HEK293T (cell line): ENCODE data around the gene NHSL2.
"Not testable (repeated sequence)": the region's sequence is repeated elsewhere in the genome, so short reads cannot be mapped to it uniquely, and the experiment has no call there.

Experiments
- CTCF ChIA-PET: fragments of 350-600 bp; formaldehyde crosslinking; extraction: SDS; loops from one replicate; lab custom pipeline; 2021; ENCODE audit warnings: antibody characterized with exemption, inconsistent platforms; lab: Yijun Ruan, JAX
- POLR2A ChIA-PET: fragments of 350-600 bp; formaldehyde crosslinking; extraction: SDS; loops from one replicate; lab custom pipeline; 2020; ENCODE audit warnings: antibody characterized with exemption, inconsistent platforms; lab: Yijun Ruan, JAX
- DNase-seq: peaks from one replicate; pipeline ENCODE4 v3.0.0; 2012; ENCODE audit warnings: mixed read lengths; ENCODE audit errors: extremely low spot score
- ARNT ChIP-seq: fragments of 450-650 bp; IDR thresholded peaks from 2 replicates; pipeline ENCODE4 v1.6.1; 2017; ENCODE audit warnings: mild to moderate bottlenecking
- BHLHE40 ChIP-seq: fragments of 450-650 bp; IDR thresholded peaks from 2 replicates; pipeline ENCODE4 v1.6.1; 2016; ENCODE audit warnings: mild to moderate bottlenecking, moderate library complexity, borderline replicate concordance
- CTBP1 ChIP-seq: fragments of 450-650 bp; IDR thresholded peaks from 2 replicates; pipeline ENCODE4 v1.6.1; 2016; ENCODE audit warnings: borderline replicate concordance
- ELF4 ChIP-seq: fragments of 450-650 bp; IDR thresholded peaks from 2 replicates; pipeline ENCODE4 v1.6.1; 2017; ENCODE audit warnings: antibody characterized with exemption
- FOXA1 ChIP-seq: fragments of 450-650 bp; IDR thresholded peaks from 2 replicates; pipeline ENCODE4 v1.6.1; 2016; ENCODE audit warnings: mild to moderate bottlenecking
- FOXK2 ChIP-seq: fragments of 450-650 bp; IDR thresholded peaks from 2 replicates; pipeline ENCODE4 v1.6.1; 2016; ENCODE audit warnings: mild to moderate bottlenecking
- FOXM1 ChIP-seq: fragments of 450-650 bp; IDR thresholded peaks from 2 replicates; pipeline ENCODE4 v1.6.1; 2017; ENCODE audit warnings: mild to moderate bottlenecking, borderline replicate concordance
- HDGF ChIP-seq: fragments of 450-650 bp; IDR thresholded peaks from 2 replicates; pipeline ENCODE4 v1.6.1; 2017; ENCODE audit warnings: antibody characterized with exemption, borderline replicate concordance
- L3MBTL2 ChIP-seq: fragments of 450-650 bp; conservative IDR thresholded peaks from 2 replicates; pipeline ENCODE4 v1.6.1; 2016; ENCODE audit warnings: mild to moderate bottlenecking
- LEF1 ChIP-seq: fragments of 450-650 bp; IDR thresholded peaks from 2 replicates; pipeline ENCODE4 v1.6.1; 2017; ENCODE audit warnings: mild to moderate bottlenecking, borderline replicate concordance
- NFRKB ChIP-seq: fragments of 450-650 bp; IDR thresholded peaks from 2 replicates; pipeline ENCODE4 v1.6.1; 2016; ENCODE audit warnings: mild to moderate bottlenecking, moderate library complexity
- PKNOX1 ChIP-seq: fragments of 450-650 bp; IDR thresholded peaks from 2 replicates; pipeline ENCODE4 v1.6.1; 2016
- SP1 ChIP-seq: fragments of 450-650 bp; IDR thresholded peaks from 2 replicates; pipeline ENCODE4 v1.6.1; 2017
- SUZ12 ChIP-seq: fragments of 450-650 bp; IDR thresholded peaks from 2 replicates; pipeline ENCODE4 v1.6.1; 2016; ENCODE audit warnings: mild to moderate bottlenecking
- TARDBP ChIP-seq: fragments of 450-650 bp; IDR thresholded peaks from 2 replicates; pipeline ENCODE4 v1.6.1; 2016
- ZNF384 ChIP-seq: fragments of 450-650 bp; IDR thresholded peaks from 2 replicates; pipeline ENCODE4 v1.6.1; 2016

Gene NHSL2

GRCh38 chrX:72159769-72160168 lies 249.1 kb downstream of the NHSL2 start:
- TF ChIP-seq CTBP1 = no peak
- no peak for TF ChIP-seq SUZ12
- no peak for TF ChIP-seq HDGF
- TF ChIP-seq L3MBTL2 = no peak
- TF ChIP-seq ZNF384 = no peak
- no peak for TF ChIP-seq FOXA1
- no peak for TF ChIP-seq TARDBP
- no peak for TF ChIP-seq NFRKB
- no peak for TF ChIP-seq PKNOX1
- no peak for TF ChIP-seq ELF4
- no peak for TF ChIP-seq FOXK2
- TF ChIP-seq ARNT = no peak
- no peak for TF ChIP-seq FOXM1
- no peak for TF ChIP-seq SP1
- TF ChIP-seq LEF1 = no peak
- TF ChIP-seq BHLHE40 = no peak
- no peak for DNase-seq
- ChIA-PET CTCF (no interaction called here), POLR2A (no interaction called here)

DNA sequence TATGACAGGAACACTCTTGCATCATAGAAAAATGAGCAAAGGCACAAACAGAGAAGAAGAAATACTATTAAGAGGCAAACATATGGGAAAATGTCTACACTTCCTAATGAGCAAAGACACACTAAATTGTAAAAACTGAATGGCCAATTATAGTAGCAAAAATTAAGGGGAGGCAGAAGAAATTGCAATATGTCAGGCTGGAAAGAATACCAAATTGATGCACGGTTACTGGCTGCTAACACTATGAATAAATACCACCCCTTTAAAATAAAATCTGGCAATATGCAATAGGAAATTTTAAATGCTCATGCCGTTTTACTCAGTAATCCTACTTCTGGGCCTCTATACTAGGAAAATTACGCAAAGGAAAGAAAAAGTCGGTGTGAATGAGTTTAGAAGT lies 254.9 kb downstream of the NHSL2 start:
- POLR2A ChIA-PET = interaction anchor here (0.9 kb wide), 1 partner anchor 16 kb away, joined by 3 read pairs; the partner anchor contains the start of gene PIN4

GRCh38 chrX:72169008-72169728 lies 258.5 kb downstream of the NHSL2 start:
- CTCF ChIA-PET = no interaction called here

More for the DNA sequence above, 254.9 kb downstream of the NHSL2 start:
- TF ChIP-seq ARNT = no peak
- TF ChIP-seq LEF1 = no peak
- TF ChIP-seq L3MBTL2 = no peak
- TF ChIP-seq FOXA1 = no peak
- TF ChIP-seq PKNOX1 = no peak
- TF ChIP-seq FOXK2 = no peak
- no peak for TF ChIP-seq SUZ12
- CTCF ChIA-PET = no interaction called here
- no peak for DNase-seq

DNA sequence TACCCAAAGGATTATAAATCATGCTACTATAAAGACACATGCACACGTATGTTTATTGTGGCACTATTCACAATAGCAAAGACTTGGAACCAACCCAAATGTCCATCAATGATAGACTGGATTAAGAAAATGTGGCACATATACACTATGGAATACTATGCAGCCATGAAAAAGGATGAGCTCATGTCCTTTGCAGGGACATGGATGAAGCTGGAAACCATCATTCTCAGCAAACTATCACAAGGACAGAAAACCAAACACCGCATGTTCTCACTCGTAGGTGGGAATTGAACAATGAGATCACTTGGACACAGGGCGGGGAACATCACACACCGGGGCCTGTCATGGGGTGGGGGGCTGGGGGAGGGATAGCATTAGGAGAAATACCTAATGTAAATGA lies 265.6 kb downstream of the NHSL2 start:
- DNase-seq, CTCF ChIA-PET, POLR2A ChIA-PET: not testable (repeated sequence)

More at GRCh38 chrX:72169008-72169728, 258.5 kb downstream of the NHSL2 start:
- no peak for DNase-seq
- TF ChIP-seq FOXM1 (no peak), FOXK2 (no peak), SP1 (no peak), ARNT (no peak), ZNF384 (no peak), ELF4 (no peak), FOXA1 (no peak), SUZ12 (no peak), NFRKB (no peak), CTBP1 (no peak)
- POLR2A ChIA-PET = no interaction called here

DNA sequence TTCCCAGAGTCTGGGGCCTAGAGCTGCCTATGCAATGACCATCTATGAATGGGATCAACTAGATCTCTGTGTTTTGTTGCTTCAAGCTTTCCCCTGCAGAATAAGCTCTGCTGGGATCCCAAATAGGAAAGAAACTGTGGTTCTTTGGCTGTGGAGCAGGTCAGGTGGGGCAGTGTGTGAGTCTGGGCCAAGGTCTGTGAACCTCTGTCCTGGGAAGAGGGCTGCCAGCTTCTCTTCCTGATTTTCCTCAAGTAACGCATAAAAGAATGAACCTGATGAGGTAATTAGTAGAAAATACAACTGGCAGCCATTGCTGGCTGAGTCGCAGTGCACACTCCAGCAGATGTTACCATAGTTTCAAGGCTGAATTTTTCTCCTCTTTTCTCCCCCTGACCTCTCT lies 266.3 kb downstream of the NHSL2 start:
- TF ChIP-seq SP1 (no peak), FOXM1 (no peak), FOXA1 (no peak), LEF1 (no peak), TARDBP (no peak), BHLHE40 (no peak), CTBP1 (no peak), ZNF384 (no peak), ARNT (no peak), SUZ12 (no peak), L3MBTL2 (no peak), NFRKB (no peak), HDGF (no peak), ELF4 (no peak), FOXK2 (no peak), PKNOX1 (no peak)
- DNase-seq = no peak
- POLR2A ChIA-PET = interaction anchor here (0.6 kb wide), 1 partner anchor 62 kb away, joined by 3 read pairs; the partner anchor contains the start of gene ERCC6L
- CTCF ChIA-PET = no interaction called here

GRCh38 chrX:72180539-72180938 lies 269.9 kb downstream of the NHSL2 start:
- ChIA-PET POLR2A (interaction anchor here (0.5 to 2.5 kb wide), 25 partner anchors 9 to 534 kb away, joined by 3 to 19 read pairs (median 5); partner anchors contain the start of genes ERCC6L, RPS4X and RTL5), CTCF (interaction anchor here (0.6 to 1.2 kb wide), 3 partner anchors 55 to 162 kb away, joined by 3 to 5 read pairs (median 3); no protein-coding TSS in a partner anchor)
- no peak for TF ChIP-seq FOXK2
- DNase-seq = no peak
